SJSA1 (cell line): ENCODE data around the gene FREM2. TPM values are rescaled to one million over a fixed set of nuclear protein-coding genes. Genes with fewer than 3 reads are reported as not detected.

Experiments used
- DNase-seq, 2 experiments: peaks; one replicate each; pipeline ENCODE4 v3.0.0-alpha.2; 2015 to 2020; ENCODE audit warnings: low spot score in 2 of 2, low read depth in 1 of 2
- H3K27ac ChIP-seq: fragments of 250-450 bp; sonication (Bioruptor Pico); 2 replicates; pipeline ENCODE4 v1.5.1; 2020; ENCODE audit warnings: mild to moderate bottlenecking, moderate library complexity
- H3K27me3 ChIP-seq: fragments of 250-450 bp; sonication (Bioruptor Pico); replicated peaks from 2 replicates; pipeline ENCODE4 v1.5.1; 2020; ENCODE audit warnings: mild to moderate bottlenecking, moderate library complexity
- H3K36me3 ChIP-seq: fragments of 250-450 bp; sonication (Bioruptor Pico); 2 replicates; pipeline ENCODE4 v1.5.1; 2020; ENCODE audit warnings: mild to moderate bottlenecking
- H3K4me1 ChIP-seq: fragments of 250-450 bp; sonication (Bioruptor Pico); replicated peaks from 2 replicates; pipeline ENCODE4 v1.6.1; 2021; ENCODE audit warnings: mild to moderate bottlenecking
- H3K4me3 ChIP-seq: fragments of 250-450 bp; sonication (Bioruptor Pico); 2 replicates; pipeline ENCODE4 v1.5.1; 2020; ENCODE audit warnings: mild to moderate bottlenecking
- H3K9me3 ChIP-seq: fragments of 250-450 bp; sonication (Bioruptor Pico); replicated peaks from 2 replicates; pipeline ENCODE4 v1.5.1; 2020; ENCODE audit warnings: mild to moderate bottlenecking
- total RNA-seq: library from RNA; depleted of rRNA; stranded (reverse); fragments of >200 nt; shearing (Covaris generic); gene quantifications from 2 replicates; pipeline ENCODE4 v1.2.3, GENCODE V29; 2014

The FREM2 gene
- total RNA-seq, 1 experiment from 2014 or later: not detected

DNA sequence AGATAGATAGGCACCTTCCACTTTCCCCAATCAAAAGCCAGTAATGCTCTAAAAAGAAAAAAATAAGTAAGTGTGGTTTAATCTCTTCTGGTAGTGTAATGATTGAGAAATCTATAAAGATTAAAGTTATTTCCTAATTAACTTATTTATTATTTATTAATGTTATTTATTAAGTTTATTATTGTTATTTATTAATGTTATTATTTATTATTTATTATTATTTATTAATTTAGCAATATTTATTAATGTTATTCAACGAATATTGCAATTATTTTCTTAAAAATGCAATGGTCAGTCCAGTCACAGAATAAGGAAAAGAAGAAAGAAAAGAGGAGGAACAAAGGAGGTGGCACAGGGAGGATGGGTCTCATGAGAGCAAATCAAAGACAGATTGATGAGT, 100.7 kb downstream of the FREM2 start:
- Histone ChIP-seq H3K27me3 (no peaks in the 10 kb centered on the region), H3K4me3 (no peak overlapping the region), H3K4me1 (no peaks in the 10 kb centered on the region), H3K27ac (no peak overlapping the region), H3K36me3 (no peaks in the 10 kb centered on the region), H3K9me3 (no peaks in the 10 kb centered on the region)
- no peak for DNase-seq

DNA sequence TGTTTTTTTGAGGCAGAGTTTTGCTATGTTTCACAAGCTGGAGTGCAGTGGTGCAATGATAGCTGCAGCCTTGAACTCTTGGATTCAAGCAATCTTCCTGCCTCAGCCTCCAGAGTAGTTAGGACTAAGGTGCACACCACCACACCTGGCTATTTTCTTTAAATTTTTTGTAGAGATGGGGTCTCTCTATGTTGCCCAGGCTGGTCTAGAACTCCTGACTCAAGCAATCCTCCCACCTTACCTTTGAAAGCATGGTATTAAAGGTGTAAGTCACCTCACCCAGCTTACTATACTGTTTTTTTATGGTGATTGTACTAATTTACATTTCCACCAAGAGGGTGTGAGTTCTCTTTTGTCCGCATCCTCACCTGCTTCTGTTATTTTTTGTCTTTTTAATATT, 110.0 kb downstream of the FREM2 start:
- DNase-seq: no peak
- Histone ChIP-seq H3K36me3 (no peaks in the 10 kb centered on the region), H3K4me3 (no peak overlapping the region), H3K4me1 (no peaks in the 10 kb centered on the region), H3K27ac (no peak overlapping the region), H3K27me3 (no peaks in the 10 kb centered on the region), H3K9me3 (no peaks in the 10 kb centered on the region)

DNA sequence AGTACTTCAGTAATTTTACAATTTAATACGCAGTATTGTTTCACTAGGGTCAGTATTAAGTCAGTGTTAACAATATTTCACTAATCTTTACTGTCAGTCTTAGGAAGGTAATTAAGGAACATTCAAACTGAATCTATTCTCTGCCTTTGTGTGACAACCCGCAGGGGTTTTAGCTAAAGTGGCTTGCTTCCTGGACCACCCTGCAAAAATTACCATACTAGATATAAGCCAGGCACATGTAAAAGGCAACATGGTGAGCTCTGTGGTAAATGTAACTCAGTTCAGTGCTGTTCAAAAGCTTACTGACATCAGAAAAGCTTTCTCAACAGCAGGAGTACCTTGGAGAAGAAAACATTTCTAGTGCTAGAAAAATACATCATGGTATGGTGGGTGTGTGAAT, 116.7 kb downstream of the FREM2 start:
- Histone ChIP-seq H3K4me3 (no peak overlapping the region), H3K36me3 (no peaks in the 10 kb centered on the region), H3K9me3 (no peaks in the 10 kb centered on the region), H3K4me1 (peaks cover 28% of the 10 kb centered on the region), H3K27me3 (no peaks in the 10 kb centered on the region), H3K27ac (no peak overlapping the region)
- no peak for DNase-seq

DNA sequence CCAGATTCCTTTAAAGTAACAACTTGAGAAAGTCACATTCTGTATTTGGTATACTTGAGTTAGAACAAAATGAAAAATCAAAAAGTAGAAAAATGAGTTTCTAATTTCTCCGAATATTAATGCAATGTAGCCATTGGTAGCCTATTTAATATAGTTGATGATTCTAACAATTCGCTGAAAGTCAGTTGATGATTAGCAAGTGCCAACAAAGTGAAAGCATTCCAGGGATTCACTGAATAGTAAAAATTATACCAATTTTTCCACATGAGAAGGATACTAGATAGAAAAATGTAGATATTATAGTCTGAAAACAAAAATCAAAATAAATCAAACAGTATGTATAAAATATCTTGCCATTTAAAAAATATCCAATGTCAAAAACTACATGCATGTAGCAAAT, 117.2 kb downstream of the FREM2 start:
- Histone ChIP-seq H3K9me3 (no peaks in the 10 kb centered on the region), H3K4me3 (no peak overlapping the region)
- no peak for DNase-seq

DNA sequence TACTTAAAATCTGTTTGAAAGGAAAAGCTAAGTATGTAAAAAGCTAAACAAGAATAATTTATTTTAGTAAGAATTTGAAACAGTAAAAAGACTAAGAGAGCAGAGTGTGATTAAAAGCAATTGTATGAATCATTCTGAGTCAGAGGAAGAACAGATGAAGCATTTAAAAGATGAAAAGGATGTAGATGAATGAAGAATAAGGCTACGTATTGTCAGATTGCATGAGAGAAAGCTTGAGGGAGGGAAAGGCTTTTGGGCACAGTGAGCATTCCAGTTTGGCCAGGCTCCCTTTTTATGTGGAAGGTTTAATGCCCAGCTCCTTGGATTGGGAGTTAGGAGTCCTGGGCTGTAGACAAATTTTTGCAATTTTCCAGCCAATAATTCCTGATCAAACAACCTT, 117.7 kb downstream of the FREM2 start:
- Histone ChIP-seq H3K4me1 (peaks cover 28% of the 10 kb centered on the region), H3K27ac (no peak overlapping the region), H3K9me3 (no peaks in the 10 kb centered on the region), H3K4me3 (no peak overlapping the region), H3K27me3 (no peaks in the 10 kb centered on the region), H3K36me3 (no peaks in the 10 kb centered on the region)
- DNase-seq: peak in 1 of 2 experiments; percentile 37

More for the DNA sequence above, 117.2 kb downstream of the FREM2 start:
- Histone ChIP-seq H3K4me1 (peaks cover 28% of the 10 kb centered on the region), H3K36me3 (no peaks in the 10 kb centered on the region), H3K27me3 (no peaks in the 10 kb centered on the region), H3K27ac (no peak overlapping the region)

DNA sequence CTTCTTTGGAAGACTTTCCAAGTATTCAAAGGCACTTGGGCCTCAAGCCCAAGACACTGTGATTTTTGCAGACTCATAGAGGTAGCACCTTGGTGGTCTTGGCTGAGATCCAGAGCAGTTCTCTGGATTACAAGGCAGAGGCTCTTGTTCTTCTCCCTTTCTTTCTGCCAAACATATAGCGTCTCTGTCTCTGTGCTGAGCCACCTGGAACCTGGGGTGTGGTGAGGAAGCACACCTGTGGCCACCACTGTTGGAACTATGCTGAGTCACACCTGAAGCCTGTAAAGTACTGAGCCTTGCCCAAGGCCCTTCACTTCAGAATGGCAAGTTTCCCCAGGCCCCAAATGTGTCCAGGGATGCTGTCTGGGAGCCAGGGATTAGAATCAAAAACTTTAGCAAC, 127.5 kb downstream of the FREM2 start:
- no peaks in the 10 kb centered on the region for H3K9me3 ChIP-seq
- H3K27ac ChIP-seq: no peak overlapping the region
- H3K36me3 ChIP-seq: no peaks in the 10 kb centered on the region
- DNase-seq: no peak
- no peak overlapping the region for H3K4me3 ChIP-seq
- H3K4me1 ChIP-seq: no peaks in the 10 kb centered on the region
- no peaks in the 10 kb centered on the region for H3K27me3 ChIP-seq

DNA sequence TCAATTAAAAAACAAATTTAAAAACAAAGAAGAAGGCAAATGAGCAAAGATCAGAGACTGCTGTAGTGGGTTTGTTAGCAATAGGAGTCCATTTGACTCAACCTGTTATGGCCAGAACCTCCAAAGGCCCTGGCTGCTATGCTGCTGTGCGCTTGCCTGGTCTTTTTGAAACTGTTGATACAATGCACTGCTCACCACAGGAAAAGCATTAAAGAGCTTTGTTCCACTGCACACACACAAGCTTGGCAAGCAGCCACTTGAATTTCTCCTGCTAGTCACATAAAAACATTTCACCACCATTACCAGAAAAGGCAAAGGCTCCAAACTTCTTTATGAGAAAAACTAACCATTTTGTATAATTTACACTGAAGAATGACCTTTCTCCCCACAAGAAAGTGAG, 132.2 kb downstream of the FREM2 start:
- DNase-seq: no peak
- no peaks in the 10 kb centered on the region for H3K27me3 ChIP-seq
- no peak overlapping the region for H3K27ac ChIP-seq
- no peak overlapping the region for H3K4me3 ChIP-seq
- H3K9me3 ChIP-seq: no peaks in the 10 kb centered on the region
- H3K4me1 ChIP-seq: no peaks in the 10 kb centered on the region
- H3K36me3 ChIP-seq: no peaks in the 10 kb centered on the region

DNA sequence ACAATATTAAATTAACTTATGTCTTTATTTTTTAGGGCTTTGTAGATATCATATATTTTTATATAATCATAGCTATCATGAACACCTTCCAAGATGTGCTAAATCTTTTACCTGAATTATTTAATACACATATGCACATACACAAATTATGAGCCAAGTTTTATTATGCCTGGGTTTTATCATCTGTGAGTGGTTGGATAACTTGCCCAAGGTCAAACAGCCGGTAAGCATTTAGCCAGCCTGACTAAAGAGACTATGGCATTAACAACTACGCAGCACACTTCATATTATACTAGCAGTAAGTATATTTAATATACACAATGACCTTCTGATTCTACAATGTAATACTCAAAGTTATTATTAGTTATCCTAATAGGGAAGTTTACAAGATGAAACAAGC, 132.7 kb downstream of the FREM2 start:
- Histone ChIP-seq H3K36me3 (no peaks in the 10 kb centered on the region), H3K4me3 (no peak overlapping the region), H3K27me3 (no peaks in the 10 kb centered on the region), H3K4me1 (no peaks in the 10 kb centered on the region), H3K27ac (no peak overlapping the region), H3K9me3 (no peaks in the 10 kb centered on the region)
- DNase-seq: no peak

DNA sequence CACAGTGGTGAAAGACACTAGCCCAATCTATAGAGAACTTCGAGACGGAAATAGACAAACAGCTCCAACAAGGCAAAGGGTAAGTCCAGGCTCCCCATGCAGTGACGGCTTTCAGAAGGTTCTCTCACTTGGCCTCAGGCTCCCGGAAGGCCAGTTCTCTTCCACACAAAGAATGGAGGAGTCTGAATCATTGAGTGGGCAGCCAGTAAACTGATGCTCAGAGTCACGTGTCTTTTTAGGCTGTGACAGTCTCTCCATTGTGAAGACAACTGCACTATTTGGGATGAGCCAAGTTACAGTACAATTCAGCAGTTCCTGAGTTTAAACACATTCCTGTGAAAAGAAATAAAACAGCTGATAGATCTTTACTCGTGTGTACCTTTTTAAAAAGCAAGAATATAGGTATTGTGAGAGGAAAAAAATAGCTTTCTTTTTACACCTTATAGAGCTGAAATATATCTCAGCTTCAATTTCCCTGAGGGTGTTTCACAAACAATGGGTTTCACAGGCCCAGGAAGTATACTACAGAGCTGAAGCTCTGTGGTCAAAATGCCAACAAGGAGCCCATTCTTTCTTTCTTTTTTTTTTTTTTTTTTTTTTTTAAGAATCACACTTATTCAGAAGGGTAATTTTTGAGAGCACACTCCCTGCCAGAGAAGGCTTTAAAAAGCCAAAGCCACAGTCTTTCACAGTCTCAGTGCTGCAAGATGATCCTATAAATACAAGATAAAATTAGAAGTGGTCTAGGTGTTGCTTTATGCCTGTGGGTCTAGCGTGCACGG, 135.1 kb downstream of the FREM2 start:
- Histone ChIP-seq H3K4me1 (no peaks in the 10 kb centered on the region), H3K36me3 (no peaks in the 10 kb centered on the region), H3K27ac (no peak overlapping the region), H3K9me3 (no peaks in the 10 kb centered on the region), H3K4me3 (no peak overlapping the region), H3K27me3 (no peaks in the 10 kb centered on the region)
- no peak for DNase-seq

DNA sequence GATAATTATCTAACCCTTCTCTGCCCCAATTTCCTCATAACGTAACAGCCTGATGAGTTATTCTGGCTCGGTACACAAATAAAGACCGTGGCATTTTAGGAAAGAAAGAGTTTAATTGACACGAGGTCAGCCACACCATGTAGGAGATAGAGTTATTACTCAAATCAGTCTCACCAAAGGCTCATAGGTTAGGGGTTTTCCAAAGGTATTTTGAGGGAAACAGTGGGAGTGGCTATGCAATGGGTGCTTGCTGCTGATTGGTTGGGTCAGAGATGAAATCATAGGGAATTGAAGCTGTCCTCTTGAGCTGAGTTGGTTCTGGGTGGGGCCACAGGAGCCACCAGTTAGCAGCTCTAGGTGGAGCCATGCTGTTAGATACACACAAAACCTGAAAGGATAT, 137.5 kb downstream of the FREM2 start:
- Histone ChIP-seq H3K4me1 (no peaks in the 10 kb centered on the region), H3K9me3 (no peaks in the 10 kb centered on the region), H3K27ac (no peak overlapping the region), H3K27me3 (no peaks in the 10 kb centered on the region), H3K36me3 (no peaks in the 10 kb centered on the region), H3K4me3 (no peak overlapping the region)
- no peak for DNase-seq

DNA sequence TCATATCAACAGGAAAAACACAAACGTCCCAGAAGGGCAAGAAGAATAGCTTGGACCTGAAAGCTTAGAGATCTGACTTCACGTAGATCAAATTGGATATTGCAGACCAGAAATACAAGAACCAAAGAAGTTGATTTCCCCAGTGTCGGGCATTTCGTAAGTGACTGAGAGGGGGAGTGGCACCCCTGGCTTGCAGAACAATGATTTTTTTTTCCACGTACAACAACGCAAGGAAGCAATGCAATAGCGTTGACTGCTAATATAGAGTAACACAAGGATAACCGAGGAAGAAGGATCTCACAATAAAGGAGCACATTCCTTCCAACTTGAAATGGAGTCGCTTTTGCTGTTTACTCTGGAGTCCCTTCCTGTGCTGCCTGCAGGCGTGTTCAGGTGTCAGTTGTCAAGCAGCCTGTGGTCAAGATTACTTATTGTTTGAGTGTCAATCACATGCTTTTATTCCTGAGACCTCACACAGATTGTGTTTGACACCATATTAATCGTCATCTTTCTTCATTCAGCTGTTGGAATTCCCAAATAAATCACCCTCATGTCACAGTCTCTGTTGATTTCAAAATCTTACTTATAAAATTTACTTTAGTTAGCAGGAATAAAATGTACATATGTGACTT, 139.4 kb downstream of the FREM2 start:
- Histone ChIP-seq H3K4me3 (no peak overlapping the region), H3K36me3 (no peaks in the 10 kb centered on the region), H3K27ac (no peak overlapping the region), H3K9me3 (no peaks in the 10 kb centered on the region), H3K4me1 (no peaks in the 10 kb centered on the region), H3K27me3 (no peaks in the 10 kb centered on the region)
- no peak for DNase-seq

DNA sequence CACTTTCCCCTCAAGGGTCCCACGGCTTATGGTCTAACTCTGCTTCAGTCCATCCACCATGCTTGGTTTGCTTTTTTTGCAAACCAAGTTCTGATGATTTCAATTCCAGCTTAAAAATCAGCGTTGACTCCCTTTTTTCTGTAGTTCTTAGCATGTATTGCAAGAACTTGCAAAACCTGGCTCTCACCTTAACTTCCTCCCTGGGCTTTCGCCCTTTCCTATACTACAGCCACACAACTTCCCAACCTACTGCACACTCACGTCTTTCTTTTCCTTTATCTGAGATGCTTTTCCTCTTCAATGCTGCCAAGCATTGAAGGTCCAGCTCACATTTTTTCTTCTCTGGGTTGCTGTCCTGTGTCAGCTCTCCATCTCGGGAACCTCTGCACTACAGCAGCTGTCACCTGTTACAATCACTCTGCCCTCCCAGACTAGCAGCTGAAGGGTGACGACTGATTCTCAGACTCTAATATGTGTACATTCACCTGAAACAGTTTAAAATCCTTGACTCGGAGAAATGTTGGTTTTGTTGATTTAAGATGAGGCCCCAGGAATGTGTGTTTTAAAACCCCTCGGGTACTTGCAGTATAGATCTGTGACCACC, 143.7 kb downstream of the FREM2 start:
- no peaks in the 10 kb centered on the region for H3K36me3 ChIP-seq
- no peak overlapping the region for H3K27ac ChIP-seq
- DNase-seq: no peak
- H3K4me1 ChIP-seq: no peaks in the 10 kb centered on the region
- H3K27me3 ChIP-seq: no peaks in the 10 kb centered on the region
- no peak overlapping the region for H3K4me3 ChIP-seq
- H3K9me3 ChIP-seq: no peaks in the 10 kb centered on the region

DNA sequence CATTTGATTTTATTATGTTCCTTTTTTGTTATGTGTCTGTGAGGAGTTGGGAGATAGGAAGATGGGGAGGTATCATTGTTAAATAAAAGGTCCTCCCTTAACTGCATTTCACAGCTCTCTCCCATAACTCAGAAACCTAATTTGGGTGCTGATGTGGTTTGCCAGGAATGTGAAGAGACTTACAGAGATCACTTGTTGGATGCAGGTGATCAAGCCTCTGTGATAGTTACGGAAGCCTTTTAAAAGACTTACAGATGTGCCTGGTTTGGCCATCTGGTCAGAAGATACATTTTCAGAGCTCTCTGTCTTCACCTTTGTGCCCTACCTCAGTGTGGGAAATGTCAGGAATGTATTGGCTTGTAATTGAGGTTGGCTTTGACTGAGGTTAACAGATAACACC, 157.7 kb downstream of the FREM2 start:
- Histone ChIP-seq H3K36me3 (no peaks in the 10 kb centered on the region), H3K4me3 (no peak overlapping the region), H3K4me1 (no peaks in the 10 kb centered on the region), H3K27ac (no peak overlapping the region), H3K27me3 (no peaks in the 10 kb centered on the region), H3K9me3 (no peaks in the 10 kb centered on the region)
- DNase-seq: no peak

DNA sequence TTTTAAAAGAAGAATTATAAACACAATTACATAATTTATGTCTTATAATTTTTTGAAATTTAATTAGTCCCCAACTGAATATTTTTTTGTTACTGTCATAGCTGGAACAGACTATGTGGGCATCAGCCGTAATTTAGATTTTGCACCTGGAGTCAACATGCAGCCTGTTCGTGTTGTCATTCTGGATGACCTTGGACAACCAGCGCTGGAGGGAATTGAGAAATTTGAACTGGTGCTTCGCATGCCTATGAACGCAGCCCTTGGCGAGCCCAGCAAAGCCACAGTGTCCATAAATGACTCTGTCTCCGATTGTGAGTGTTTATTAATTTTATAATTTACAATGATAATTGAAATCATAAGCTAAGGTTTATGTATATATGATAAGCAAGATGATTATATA, 161.5 kb downstream of the FREM2 start:
- Histone ChIP-seq H3K9me3 (no peaks in the 10 kb centered on the region), H3K36me3 (no peaks in the 10 kb centered on the region), H3K4me1 (no peaks in the 10 kb centered on the region), H3K27ac (no peak overlapping the region), H3K27me3 (no peaks in the 10 kb centered on the region), H3K4me3 (no peak overlapping the region)
- DNase-seq: no peak
